Measurements from ENCODE around the gene BRINP1.

BRINP1 gene

DNA sequence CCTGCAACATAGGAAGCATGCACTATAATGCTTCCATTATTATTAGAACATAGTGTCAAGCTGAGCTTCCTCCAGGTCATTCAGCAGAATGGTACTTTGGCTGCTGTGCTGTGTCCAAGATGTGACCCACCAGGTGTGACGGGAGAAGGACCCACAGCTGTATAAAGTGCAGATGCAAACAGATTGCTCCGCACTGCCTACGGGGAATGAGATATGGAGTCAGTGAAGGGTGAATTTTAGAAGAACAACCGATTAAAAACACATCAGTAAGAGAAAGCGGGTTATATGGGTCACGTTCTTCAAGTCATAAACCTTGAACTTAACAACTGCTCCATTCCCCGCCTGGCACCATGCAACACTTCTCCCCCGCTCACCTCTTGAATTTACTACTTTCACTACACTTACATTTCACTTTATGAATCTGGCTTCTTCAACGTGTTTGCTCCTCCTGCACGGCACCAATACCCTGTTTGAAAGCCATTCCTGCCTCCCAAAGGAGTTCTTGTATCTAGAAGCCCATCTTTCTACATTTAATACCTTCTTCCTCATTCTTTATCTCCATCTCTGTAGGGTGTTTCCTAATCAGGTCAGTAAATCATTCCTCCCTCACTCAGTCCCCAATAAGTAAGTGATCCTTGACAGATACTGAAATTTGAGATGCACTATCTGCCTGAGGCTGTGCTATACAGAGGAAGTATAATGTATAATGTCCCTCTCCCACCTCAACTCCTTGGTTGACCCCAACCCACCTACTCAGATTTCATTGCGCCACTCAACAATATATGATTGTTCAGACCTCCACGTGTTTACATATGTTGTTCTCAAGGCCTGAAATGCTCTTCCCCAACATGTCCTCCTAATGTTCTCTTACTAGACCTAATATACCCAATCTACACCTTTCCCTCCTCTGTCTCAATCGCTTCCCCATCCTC lies 25.9 kb downstream of the BRINP1 start:
- no peak overlapping the region for H2AFZ ChIP-seq (ENCODE audit: low read depth, low read length, severe bottlenecking)
- no peaks in the 10 kb centered on the region for H3F3A ChIP-seq (ENCODE audit: insufficient read depth)
- no peak overlapping the region for H3K9ac ChIP-seq (ENCODE audit: low read length)
- no peaks in the 10 kb centered on the region for H3K79me2 ChIP-seq (ENCODE audit: insufficient read depth, low read length)
- H4K20me1 ChIP-seq (ENCODE audit: low read depth, low read length) = no peaks in the 10 kb centered on the region
- H3K27ac ChIP-seq (ENCODE audit: low read depth, low read length) = no peak overlapping the region
- no peak overlapping the region for H3K4me2 ChIP-seq (ENCODE audit: low read depth, low read length, poor library complexity, severe bottlenecking)
- H3K4me3 ChIP-seq (ENCODE audit: insufficient read depth, low read length, poor library complexity, severe bottlenecking) = no peak overlapping the region
- no peaks in the 10 kb centered on the region for H3K36me3 ChIP-seq (ENCODE audit: low read length)
- TF ChIP-seq CTCF (IDR thresholded peaks at IDR 0.05; ENCODE audit: insufficient read depth, low read length, poor library complexity, severe bottlenecking) (no peak), EZH2phosphoT487 (conservative IDR thresholded peaks at IDR 0.05; ENCODE audit: low read length) (no peak)
- H3K9me2 ChIP-seq (replicated peaks; ENCODE audit: insufficient read depth, low read length) = no peaks in the 10 kb centered on the region
- no peaks in the 10 kb centered on the region for H3K9me3 ChIP-seq (ENCODE audit: insufficient read depth, low read length)
- no peaks in the 10 kb centered on the region for H3K27me3 ChIP-seq (ENCODE audit: low read length)

DNA sequence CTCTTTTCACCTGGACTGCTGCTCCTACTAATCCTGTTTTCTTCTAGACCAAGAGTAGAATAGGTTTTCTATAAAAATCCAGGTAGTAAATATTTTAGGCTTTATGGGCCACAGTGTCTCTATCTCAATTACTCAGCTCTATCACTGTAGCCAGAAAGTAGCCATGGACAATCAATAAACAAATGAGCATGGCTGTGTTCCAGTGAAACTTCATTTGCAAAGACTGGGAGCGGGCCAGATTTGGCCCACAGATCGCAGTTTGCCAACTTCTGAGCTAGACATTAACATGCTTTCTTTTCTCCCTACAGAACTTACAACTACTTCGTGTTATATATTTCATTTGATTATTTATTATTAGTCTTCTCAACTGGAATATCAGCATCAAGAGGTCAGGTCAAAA lies 30.2 kb downstream of the BRINP1 start:
- no peaks in the 10 kb centered on the region for H3K79me2 ChIP-seq (ENCODE audit: insufficient read depth, low read length)
- no peaks in the 10 kb centered on the region for H3F3A ChIP-seq (ENCODE audit: insufficient read depth)

GRCh38 chr9:119337573-119337972 lies 31.7 kb downstream of the BRINP1 start:
- H3K27ac ChIP-seq (ENCODE audit: low read depth, low read length) = no peak overlapping the region
- H2AFZ ChIP-seq (ENCODE audit: low read depth, low read length, severe bottlenecking) = no peak overlapping the region
- no peaks in the 10 kb centered on the region for H3K9me2 ChIP-seq (replicated peaks; ENCODE audit: insufficient read depth, low read length)
- TF ChIP-seq CTCF (IDR thresholded peaks at IDR 0.05; ENCODE audit: insufficient read depth, low read length, poor library complexity, severe bottlenecking) = no peak
- no peaks in the 10 kb centered on the region for H3K9me3 ChIP-seq (ENCODE audit: insufficient read depth, low read length)
- no peaks in the 10 kb centered on the region for H3K27me3 ChIP-seq (ENCODE audit: low read length)
- H3K4me2 ChIP-seq (ENCODE audit: low read depth, low read length, poor library complexity, severe bottlenecking) = no peak overlapping the region
- no peaks in the 10 kb centered on the region for H4K20me1 ChIP-seq (ENCODE audit: low read depth, low read length)
- H3K79me2 ChIP-seq (ENCODE audit: insufficient read depth, low read length) = no peaks in the 10 kb centered on the region
- no peaks in the 10 kb centered on the region for H3F3A ChIP-seq (ENCODE audit: insufficient read depth)
- H3K4me3 ChIP-seq (ENCODE audit: insufficient read depth, low read length, poor library complexity, severe bottlenecking) = no peak overlapping the region
- no peaks in the 10 kb centered on the region for H3K36me3 ChIP-seq (ENCODE audit: low read length)
- H3K9ac ChIP-seq (ENCODE audit: low read length) = no peak overlapping the region

More for the DNA sequence above, 30.2 kb downstream of the BRINP1 start:
- H3K9ac ChIP-seq (ENCODE audit: low read length) = no peak overlapping the region
- H3K9me2 ChIP-seq (replicated peaks; ENCODE audit: insufficient read depth, low read length) = no peaks in the 10 kb centered on the region
- no peak overlapping the region for H3K27ac ChIP-seq (ENCODE audit: low read depth, low read length)
- no peaks in the 10 kb centered on the region for H3K36me3 ChIP-seq (ENCODE audit: low read length)
- no peak overlapping the region for H3K4me2 ChIP-seq (ENCODE audit: low read depth, low read length, poor library complexity, severe bottlenecking)
- no peaks in the 10 kb centered on the region for H4K20me1 ChIP-seq (ENCODE audit: low read depth, low read length)
- no peak overlapping the region for H3K4me3 ChIP-seq (ENCODE audit: insufficient read depth, low read length, poor library complexity, severe bottlenecking)
- TF ChIP-seq EZH2phosphoT487 (conservative IDR thresholded peaks at IDR 0.05; ENCODE audit: low read length) = no peak
- TF ChIP-seq CTCF (IDR thresholded peaks at IDR 0.05; ENCODE audit: insufficient read depth, low read length, poor library complexity, severe bottlenecking) = no peak
- H2AFZ ChIP-seq (ENCODE audit: low read depth, low read length, severe bottlenecking) = no peak overlapping the region
- H3K9me3 ChIP-seq (ENCODE audit: insufficient read depth, low read length) = no peaks in the 10 kb centered on the region
- H3K27me3 ChIP-seq (ENCODE audit: low read length) = no peaks in the 10 kb centered on the region
